ENCODE data around the gene SELP.

The SELP gene

DNA sequence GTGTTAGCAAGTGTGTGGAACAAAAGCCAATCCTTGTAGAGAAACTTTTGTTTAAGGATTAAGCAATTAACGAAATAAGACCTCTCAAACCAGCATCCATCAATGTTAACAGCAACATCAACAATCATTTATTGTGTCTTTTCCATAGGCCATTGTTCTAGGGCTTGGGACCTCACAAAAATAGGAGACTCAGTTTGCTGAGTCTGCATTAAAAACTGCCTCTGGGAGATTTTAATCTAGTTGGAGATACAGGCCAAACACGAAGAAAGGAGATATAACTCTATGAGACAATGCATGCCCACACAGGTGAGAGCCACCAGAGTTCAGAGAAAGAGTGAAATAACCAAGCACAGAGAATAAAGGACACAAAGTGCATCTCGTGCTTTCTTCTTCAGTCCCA, 14.4 kb upstream of the SELP start:
- TF ChIP-seq POLR2A (IDR thresholded peaks at IDR 0.05; ENCODE audit: low read length) (no peak), GATA1 (IDR thresholded peaks at IDR 0.05; ENCODE audit: low read depth, low read length) (no peak)
- DNase-seq, result no peak

GRCh38 chr1:169634877-169635276, 5.0 kb upstream of the SELP start:
- TF ChIP-seq GATA1 (IDR thresholded peaks at IDR 0.05; ENCODE audit: low read depth, low read length) (no peak), POLR2A (IDR thresholded peaks at IDR 0.05; ENCODE audit: low read length) (no peak)
- no peak for DNase-seq

DNA sequence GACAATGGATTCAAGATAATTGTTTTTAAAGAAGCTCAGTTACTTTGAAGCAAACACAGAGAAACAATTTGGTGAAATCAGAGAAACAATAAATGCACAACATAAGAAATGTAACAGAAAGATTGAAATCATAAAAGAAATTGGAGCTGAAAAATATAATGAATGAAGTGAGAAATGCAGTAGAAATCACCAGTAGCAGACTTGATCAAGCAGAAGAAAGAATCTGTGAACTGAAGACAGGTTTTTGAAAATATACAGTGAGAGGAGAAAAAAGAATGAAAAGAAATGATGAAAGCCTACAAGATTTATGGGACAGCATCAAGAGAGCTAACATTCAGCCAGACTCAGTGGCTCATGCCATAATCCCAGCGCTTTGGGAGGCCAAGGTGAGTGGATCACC, 4.2 kb upstream of the SELP start:
- TF ChIP-seq POLR2A (IDR thresholded peaks at IDR 0.05; ENCODE audit: low read length) (no peak), GATA1 (IDR thresholded peaks at IDR 0.05; ENCODE audit: low read depth, low read length) (no peak)
- DNase-seq, result no peak

DNA sequence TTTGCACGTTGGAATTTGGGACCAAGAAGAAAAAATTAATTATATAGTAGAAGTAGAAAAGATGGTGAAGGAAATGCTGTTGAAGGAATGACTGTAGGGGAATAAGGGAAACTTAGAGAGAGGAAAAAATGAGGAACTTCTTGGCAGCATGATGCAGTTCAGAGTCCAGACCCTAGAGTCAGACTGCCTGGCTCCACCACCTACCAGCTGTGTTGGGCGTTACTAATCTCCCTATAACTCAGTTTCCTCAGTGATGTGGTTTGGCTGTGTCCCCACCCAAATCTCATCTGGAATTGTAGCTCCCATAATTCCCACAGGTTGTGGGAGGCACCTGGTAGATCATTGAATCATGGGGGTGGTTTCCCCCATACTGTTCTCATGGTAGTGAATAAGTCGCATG, 1.3 kb upstream of the SELP start:
- DNase-seq, result no peak
- TF ChIP-seq POLR2A (IDR thresholded peaks at IDR 0.05; ENCODE audit: low read length) (no peak), GATA1 (IDR thresholded peaks at IDR 0.05; ENCODE audit: low read depth, low read length) (no peak)

DNA sequence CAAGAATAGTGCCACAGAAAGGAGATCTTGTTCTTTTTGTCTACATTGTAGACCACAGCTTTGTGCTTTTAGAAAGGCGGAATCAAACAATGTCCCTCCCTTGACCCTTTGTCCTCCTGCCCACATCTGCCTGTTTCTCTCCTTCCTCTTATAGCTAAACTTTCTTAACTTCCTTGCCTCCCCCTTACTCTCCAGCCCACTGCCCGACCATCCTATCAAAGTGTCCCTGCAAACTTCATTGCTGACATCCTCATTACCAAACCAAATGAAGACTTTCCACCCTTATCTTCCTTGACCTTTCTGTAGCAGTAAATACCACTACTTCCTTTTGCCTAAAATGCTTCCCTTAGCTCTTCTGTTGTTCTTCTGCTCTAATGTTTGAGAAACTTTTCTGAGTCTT, 5.0 kb downstream of the SELP start:
- no peak for DNase-seq
- TF ChIP-seq GATA1 (IDR thresholded peaks at IDR 0.05; ENCODE audit: low read depth, low read length) (no peak), POLR2A (IDR thresholded peaks at IDR 0.05; ENCODE audit: low read length) (no peak)

GRCh38 chr1:169624122-169624521, 5.8 kb downstream of the SELP start:
- DNase-seq, result no peak
- TF ChIP-seq GATA1 (IDR thresholded peaks at IDR 0.05; ENCODE audit: low read depth, low read length) (no peak), POLR2A (IDR thresholded peaks at IDR 0.05; ENCODE audit: low read length) (no peak)

DNA sequence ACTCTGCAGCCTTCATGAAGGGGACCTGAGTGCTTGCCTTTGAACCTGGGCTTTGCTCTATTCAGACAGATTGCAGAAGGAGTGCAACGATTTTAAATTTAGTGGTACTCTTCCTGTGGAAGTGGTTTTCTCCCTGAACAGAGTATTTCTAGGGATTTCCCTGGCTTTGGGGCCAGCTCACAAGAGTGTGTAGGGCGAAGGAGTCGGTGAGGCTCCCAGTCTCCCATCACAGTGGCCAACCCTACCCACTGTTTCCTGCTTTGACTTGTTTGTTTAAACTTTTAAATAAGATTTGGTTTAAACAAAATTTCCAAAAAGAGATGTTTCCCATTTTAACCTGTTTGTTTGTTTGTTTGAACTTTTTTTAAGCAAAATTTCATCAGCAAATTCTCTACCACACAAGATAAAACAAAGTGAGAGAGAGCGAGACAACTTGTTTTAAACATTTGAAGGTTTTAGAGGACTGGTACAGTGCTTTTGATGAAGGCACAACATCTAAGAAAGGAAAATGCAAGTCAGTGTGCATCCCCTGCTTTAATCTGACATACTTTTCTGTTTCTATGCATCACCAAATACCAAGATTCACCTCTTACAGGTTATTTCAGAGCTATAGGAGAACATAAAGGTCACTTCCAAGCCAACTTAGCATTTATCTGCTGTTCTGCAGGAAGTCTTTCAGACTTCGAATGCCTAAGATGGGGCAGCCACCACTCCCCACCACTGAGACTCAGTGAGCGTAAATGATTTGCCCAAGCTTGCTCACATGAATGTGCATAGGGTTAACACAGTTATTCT, 6.6 kb downstream of the SELP start:
- no peak for DNase-seq
- TF ChIP-seq GATA1 (IDR thresholded peaks at IDR 0.05; ENCODE audit: low read depth, low read length) (no peak), POLR2A (IDR thresholded peaks at IDR 0.05; ENCODE audit: low read length) (no peak)

- no peak for DNase-seq
Observed at GRCh38 chr1:169620565-169620964, 9.4 kb downstream of the SELP start.

GRCh38 chr1:169618367-169618766, 11.6 kb downstream of the SELP start:
- no peak for DNase-seq
- TF ChIP-seq POLR2A (IDR thresholded peaks at IDR 0.05; ENCODE audit: low read length) (no peak), GATA1 (IDR thresholded peaks at IDR 0.05; ENCODE audit: low read depth, low read length) (no peak)

More at GRCh38 chr1:169620565-169620964, 9.4 kb downstream of the SELP start:
- TF ChIP-seq POLR2A (IDR thresholded peaks at IDR 0.05; ENCODE audit: low read length), result no peak
- TF ChIP-seq GATA1 (IDR thresholded peaks at IDR 0.05; ENCODE audit: low read depth, low read length), result no peak

- DNase-seq, result no peak
- no peak for TF ChIP-seq GATA1 (IDR thresholded peaks at IDR 0.05; ENCODE audit: low read depth, low read length)
- TF ChIP-seq POLR2A (IDR thresholded peaks at IDR 0.05; ENCODE audit: low read length), result no peak
Observed at GRCh38 chr1:169615803-169616202, 14.1 kb downstream of the SELP start.

DNA sequence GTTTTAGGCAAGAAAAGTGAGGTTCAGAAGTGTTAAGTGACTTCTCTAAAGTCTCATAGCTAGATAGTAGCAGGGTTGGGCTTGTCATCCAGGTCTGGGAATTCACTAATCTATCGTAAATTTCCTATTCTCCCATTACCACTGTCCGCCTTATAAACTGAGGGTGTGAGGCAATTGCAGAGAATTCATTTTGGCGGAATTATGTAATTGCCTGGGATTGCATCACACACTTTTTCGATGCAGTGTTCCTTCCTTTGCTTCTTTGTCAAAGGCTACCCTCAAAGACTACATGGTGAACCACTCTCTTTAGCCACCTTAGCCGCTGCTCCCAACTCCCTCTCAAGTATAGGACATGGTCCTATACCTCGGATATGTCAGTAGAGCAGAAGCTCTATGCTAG, 19.1 kb downstream of the SELP start:
- TF ChIP-seq GATA1 (IDR thresholded peaks at IDR 0.05; ENCODE audit: low read depth, low read length) (no peak), POLR2A (IDR thresholded peaks at IDR 0.05; ENCODE audit: low read length) (no peak)
- peak in 1 of 2 experiments; percentile 16 for DNase-seq

DNA sequence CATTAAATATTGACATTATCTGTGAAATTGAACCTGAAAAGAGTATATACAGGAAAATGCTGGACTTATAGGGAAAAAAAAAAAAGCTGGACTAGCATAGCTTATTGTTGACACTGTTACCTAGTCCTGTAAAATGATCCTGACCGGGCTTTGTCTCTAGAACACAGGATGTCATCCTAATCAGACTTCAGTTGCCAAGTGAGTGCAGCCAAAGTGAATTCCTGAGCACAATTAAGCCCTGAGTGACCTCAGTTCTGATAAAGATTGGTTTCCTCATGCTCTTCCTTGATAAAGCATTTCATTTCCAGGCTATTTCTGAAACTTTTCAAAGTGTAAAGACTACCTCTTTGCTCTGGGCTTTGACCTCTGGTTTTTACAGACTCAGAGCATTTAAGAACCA, 19.8 kb downstream of the SELP start:
- no peak for TF ChIP-seq GATA1 (IDR thresholded peaks at IDR 0.05; ENCODE audit: low read depth, low read length)
- no peak for TF ChIP-seq POLR2A (IDR thresholded peaks at IDR 0.05; ENCODE audit: low read length)
- no peak for DNase-seq

DNA sequence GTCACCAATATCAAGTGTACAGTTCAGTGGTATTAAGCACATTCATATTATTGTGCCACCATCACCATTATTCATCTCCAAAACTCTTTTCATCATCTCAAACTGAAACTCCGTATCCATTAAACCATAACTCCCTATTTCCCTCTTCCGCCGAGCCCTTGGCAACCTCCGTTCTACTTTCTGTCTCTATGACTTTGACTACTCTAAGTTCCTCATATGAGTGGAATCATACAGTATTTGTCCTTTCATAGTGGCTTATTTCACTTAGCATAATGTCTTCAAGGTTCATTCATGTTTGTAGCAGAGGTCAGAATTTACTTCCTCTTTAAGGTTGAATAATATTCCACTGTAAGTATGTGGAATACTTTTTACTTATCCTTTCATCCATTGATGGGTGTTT, 21.7 kb downstream of the SELP start:
- no peak for DNase-seq
- TF ChIP-seq POLR2A (IDR thresholded peaks at IDR 0.05; ENCODE audit: low read length), result no peak
- no peak for TF ChIP-seq GATA1 (IDR thresholded peaks at IDR 0.05; ENCODE audit: low read depth, low read length)

DNA sequence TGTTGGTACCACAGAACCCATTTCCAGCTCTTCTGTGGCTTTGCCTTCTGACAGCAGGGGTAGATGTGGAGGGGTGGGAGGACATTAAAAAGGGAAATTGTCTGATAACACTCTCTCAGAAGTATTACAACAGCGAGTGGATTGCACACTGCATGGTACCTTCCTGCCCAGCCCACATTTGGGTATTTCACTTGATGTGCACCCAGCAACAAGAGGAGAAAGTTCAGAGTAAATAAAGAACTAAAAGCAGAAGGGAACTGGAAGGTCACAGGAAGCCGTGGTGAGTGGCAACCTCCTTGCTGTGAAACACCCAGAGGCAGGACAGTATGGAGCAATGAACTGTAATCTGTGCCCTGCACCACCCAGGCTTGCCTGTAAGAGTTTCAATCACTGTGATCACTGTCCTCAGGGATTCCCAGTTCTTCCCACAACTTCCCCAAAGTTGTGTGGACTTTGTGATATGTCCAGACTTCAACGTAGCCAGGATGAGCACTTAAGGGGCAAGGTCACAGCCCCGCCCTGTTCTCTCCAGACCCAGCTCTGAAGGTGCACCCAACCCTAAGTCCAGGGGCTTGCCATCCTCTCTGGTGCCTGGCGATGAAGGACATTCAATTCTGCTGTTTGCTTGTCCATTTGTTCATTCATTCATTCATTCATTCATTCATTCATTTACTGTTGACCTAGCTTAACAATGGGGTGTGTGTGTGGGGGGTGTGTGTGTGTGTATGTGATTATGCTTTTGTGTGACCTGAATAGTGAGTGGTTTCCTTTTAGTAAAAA, 25.0 kb downstream of the SELP start:
- no peak for DNase-seq
- TF ChIP-seq GATA1 (IDR thresholded peaks at IDR 0.05; ENCODE audit: low read depth, low read length) (no peak), POLR2A (IDR thresholded peaks at IDR 0.05; ENCODE audit: low read length) (no peak)

Measured in erythroblast (primary cell).